ENCODE results near the gene RANBP9.

The RANBP9 gene

GRCh38 chr6:13593720-13594119, 117.9 kb downstream of the RANBP9 start:
- DNase-seq: peak; percentile 39

- no peak for DNase-seq
These were observed 118.5 kb downstream of the RANBP9 start for GRCh38 chr6:13593103-13593502.

GRCh38 chr6:13591205-13591921, 120.3 kb downstream of the RANBP9 start:
- DNase-seq: no peak

GRCh38 chr6:13590574-13591153, 121.0 kb downstream of the RANBP9 start:
- no peak for DNase-seq

- no peak for DNase-seq
These were observed 121.8 kb downstream of the RANBP9 start for GRCh38 chr6:13589801-13590200.

GRCh38 chr6:13586603-13587542, 124.8 kb downstream of the RANBP9 start:
- DNase-seq: peak; percentile 42

- no peak for DNase-seq
These were observed 129.9 kb downstream of the RANBP9 start for GRCh38 chr6:13581700-13582229.

GRCh38 chr6:13579911-13580310, 131.7 kb downstream of the RANBP9 start:
- DNase-seq: no peak

- DNase-seq: no peak
These were observed 133.7 kb downstream of the RANBP9 start for GRCh38 chr6:13577926-13578325.

- DNase-seq: no peak
These were observed 135.6 kb downstream of the RANBP9 start for GRCh38 chr6:13576017-13576416.

GRCh38 chr6:13575377-13575775, 136.3 kb downstream of the RANBP9 start:
- no peak for DNase-seq

GRCh38 chr6:13574571-13575376, 136.9 kb downstream of the RANBP9 start, which contains the start of gene SIRT5:
TSS of gene SIRT5 (plus strand) at chr6:13574601. CDS start at chr6:13584111, 9,510 bp downstream.
- DNase-seq: peak; percentile 84

GRCh38 chr6:13574149-13574570, 137.5 kb downstream of the RANBP9 start:
- DNase-seq: peak; percentile 92

GRCh38 chr6:13573669-13574110, 137.9 kb downstream of the RANBP9 start:
- peak; percentile 55 for DNase-seq

- DNase-seq: no peak
These were observed 138.5 kb downstream of the RANBP9 start for GRCh38 chr6:13572951-13573654.

GRCh38 chr6:13572240-13572639, 139.4 kb downstream of the RANBP9 start:
- DNase-seq: no peak
